NCI-H1092 treated with DMSO at 0.1 percent for 48 hours (cell line): ENCODE results near the gene CBX4.
A peak's percentile ranks its signal among the peaks of the same experiment; 100 is the strongest.

ENCODE experiments used
- DNase-seq: peaks from one replicate; lab custom pipeline; 2025; lab: John Stamatoyannopoulos, UW

The CBX4 gene

GRCh38 chr17:79841369-79842135 is 2.3 kb upstream of the CBX4 start:
- DNase-seq, result no peak

- DNase-seq, result no peak
Observed at GRCh38 chr17:79840989-79841286, 1.7 kb upstream of the CBX4 start.

- DNase-seq, result no peak
Observed at GRCh38 chr17:79840269-79840988, 1.2 kb upstream of the CBX4 start.

GRCh38 chr17:79838522-79839274 is 542 bp downstream of the CBX4 start:
- DNase-seq, result peak; percentile 42

GRCh38 chr17:79837888-79838521 is 1.2 kb downstream of the CBX4 start:
- DNase-seq, result no peak

- no peak for DNase-seq
Observed at GRCh38 chr17:79836972-79837887, 2.0 kb downstream of the CBX4 start.

- no peak for DNase-seq
Observed at GRCh38 chr17:79836510-79836971, 2.7 kb downstream of the CBX4 start.

- DNase-seq, result no peak
Observed at GRCh38 chr17:79835953-79836509, 3.2 kb downstream of the CBX4 start.

GRCh38 chr17:79835470-79835899 is 3.8 kb downstream of the CBX4 start:
- no peak for DNase-seq

GRCh38 chr17:79834565-79835469 is 4.4 kb downstream of the CBX4 start:
- DNase-seq, result no peak

GRCh38 chr17:79833744-79834564 is 5.3 kb downstream of the CBX4 start:
- no peak for DNase-seq

GRCh38 chr17:79833110-79833450 is 6.2 kb downstream of the CBX4 start:
- DNase-seq, result no peak

- no peak for DNase-seq
Observed at GRCh38 chr17:79832218-79833109, 6.8 kb downstream of the CBX4 start.

GRCh38 chr17:79831265-79832217 is 7.7 kb downstream of the CBX4 start:
- peak; percentile 18 for DNase-seq

GRCh38 chr17:79830763-79831264 is 8.4 kb downstream of the CBX4 start:
- no peak for DNase-seq

GRCh38 chr17:79830303-79830702 is 8.9 kb downstream of the CBX4 start:
- no peak for DNase-seq

GRCh38 chr17:79829457-79829856 is 9.8 kb downstream of the CBX4 start:
- DNase-seq, result no peak
